Upper lobe of left lung (tissue), 6 donors: ENCODE measurements around the gene MDK. TPM values are rescaled to one million over a fixed set of nuclear protein-coding genes. Genes with fewer than 3 reads are reported as not detected.

ENCODE experiments used
- ATAC-seq, 2 donors: fragments of 200-7000 bp; cut with Tn5 transposase; one replicate each; pipeline ENCODE4 v1.9.1; 2022; ENCODE audit warnings: mild to moderate bottlenecking in 2 of 2, moderate library complexity in 2 of 2; ENCODE audit not compliant: low FRiP score in 2 of 2
- DNase-seq, 2 donors: peaks; one replicate each; pipeline ENCODE4 v3.0.0-alpha.2; 2019 to 2020
- H3K27ac ChIP-seq, 4 donors: fragments of 200-600 bp; sonication (generic); one replicate each; pipeline ENCODE4 v1.5.1; 2016 to 2019
- H3K27me3 ChIP-seq, 4 donors: fragments of 200-600 bp; sonication (generic); one replicate each; pipeline ENCODE4 v1.5.1; 2017 to 2019
- H3K36me3 ChIP-seq, 4 donors: fragments of 200-600 bp; sonication (generic); one replicate each; pipeline ENCODE4 v1.5.1; 2016 to 2019
- H3K4me1 ChIP-seq, 4 donors: fragments of 200-600 bp; sonication (generic); one replicate each; pipeline ENCODE4 v1.5.1; 2018 to 2019
- H3K4me3 ChIP-seq, 4 donors: fragments of 200-600 bp; sonication (generic); one replicate each; pipeline ENCODE4 v1.5.1; 2017 to 2019; ENCODE audit warnings: mild to moderate bottlenecking in 2 of 4, moderate library complexity in 1 of 4
- H3K9me3 ChIP-seq, 4 donors: fragments of 200-600 bp; sonication (generic); one replicate each; pipeline ENCODE4 v1.5.1; 2018 to 2019
- EP300 ChIP-seq, 4 donors: sonication (generic); formaldehyde crosslinking; IDR thresholded peaks; one replicate each; pipeline ENCODE4 v1.5.1; 2017; ENCODE audit warnings: antibody characterized with exemption in 4 of 4, control low read depth in 2 of 4
- POLR2A ChIP-seq, 4 donors: fragments of 450-650 bp; IDR thresholded peaks; one replicate each; pipeline ENCODE4 v1.5.1; 2016 to 2017; ENCODE audit warnings: antibody characterized with exemption in 4 of 4, mild to moderate bottlenecking in 2 of 4
- POLR2AphosphoS5 ChIP-seq, 2 donors: sonication (generic); formaldehyde crosslinking; IDR thresholded peaks; one replicate each; pipeline ENCODE4 v1.5.1; 2017; ENCODE audit warnings: antibody characterized with exemption in 2 of 2
- WGBS, 2 donors: methylation state at CpG; one replicate each; pipeline ENCODE4 v1.1.5; 2017 to 2018; 5-methylcytosine and 5-hydroxymethylcytosine counted together
- total RNA-seq, 6 donors: library from RNA; depleted of rRNA in 4 of 6; stranded (reverse); fragments of >200 nt in 4 of 6; gene quantifications; one replicate each; pipeline versions ENCODE4 v1.1.0 to v1.2.1, GENCODE V29; 2016 to 2021
- TF ChIP-seq, protein P1 (sequence below), 6 experiments: fragments of 450-650 bp in 4 of 6; fragments of 200-600 bp in 2 of 6; sonication (generic) in 2 of 6; IDR thresholded peaks; one replicate each; pipeline ENCODE4 v1.5.1; 2016 to 2019; ENCODE audit warnings: antibody characterized with exemption in 6 of 6
- donor health status: DM: no; HTN: no; CAD: no; lungs with moderate emphysema.
- donor health status: DM: no; HTN: yes; CAD: no; lungs with severe emphysema.

The MDK gene
- total RNA-seq, 6 donors from 2014 or later = 14.3 to 44.8 (median 34.1) TPM; not detected in 1

DNA sequence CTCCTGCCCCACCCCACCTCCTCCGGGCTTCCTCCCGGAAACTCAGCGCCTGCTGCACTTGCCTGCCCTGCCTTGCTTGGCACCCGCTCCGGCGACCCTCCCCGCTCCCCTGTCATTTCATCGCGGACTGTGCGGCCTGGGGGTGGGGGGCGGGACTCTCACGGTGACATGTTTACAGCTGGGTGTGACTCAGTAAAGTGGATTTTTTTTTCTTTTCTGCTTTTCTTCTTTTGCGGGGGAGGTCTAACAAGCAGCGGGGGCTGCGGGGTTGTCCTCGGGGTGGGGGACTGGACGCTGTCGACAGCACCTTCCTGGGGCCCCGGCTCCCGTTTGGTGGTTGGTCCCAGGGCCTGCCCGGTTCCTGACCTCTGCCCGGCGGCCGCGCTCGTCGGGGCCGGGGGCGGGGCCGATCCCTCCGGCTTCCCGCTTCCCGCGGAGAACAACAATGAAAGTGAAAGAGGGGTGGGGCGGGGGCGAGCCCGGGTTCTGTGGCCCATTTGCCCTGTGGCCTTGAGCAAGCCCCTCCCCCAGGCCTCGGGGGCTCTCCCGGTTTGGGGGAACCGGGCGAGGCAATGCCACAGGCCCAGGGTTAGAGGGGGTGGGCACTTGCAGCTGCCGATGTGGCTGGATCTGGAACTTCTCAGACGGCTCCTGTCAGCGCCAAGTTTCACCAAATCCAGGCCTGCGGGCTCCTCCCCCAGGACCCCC, 975 bp upstream of the MDK start:
- H3K27ac ChIP-seq = peak overlapping the region; percentile 71 to 88 (median 77)

DNA sequence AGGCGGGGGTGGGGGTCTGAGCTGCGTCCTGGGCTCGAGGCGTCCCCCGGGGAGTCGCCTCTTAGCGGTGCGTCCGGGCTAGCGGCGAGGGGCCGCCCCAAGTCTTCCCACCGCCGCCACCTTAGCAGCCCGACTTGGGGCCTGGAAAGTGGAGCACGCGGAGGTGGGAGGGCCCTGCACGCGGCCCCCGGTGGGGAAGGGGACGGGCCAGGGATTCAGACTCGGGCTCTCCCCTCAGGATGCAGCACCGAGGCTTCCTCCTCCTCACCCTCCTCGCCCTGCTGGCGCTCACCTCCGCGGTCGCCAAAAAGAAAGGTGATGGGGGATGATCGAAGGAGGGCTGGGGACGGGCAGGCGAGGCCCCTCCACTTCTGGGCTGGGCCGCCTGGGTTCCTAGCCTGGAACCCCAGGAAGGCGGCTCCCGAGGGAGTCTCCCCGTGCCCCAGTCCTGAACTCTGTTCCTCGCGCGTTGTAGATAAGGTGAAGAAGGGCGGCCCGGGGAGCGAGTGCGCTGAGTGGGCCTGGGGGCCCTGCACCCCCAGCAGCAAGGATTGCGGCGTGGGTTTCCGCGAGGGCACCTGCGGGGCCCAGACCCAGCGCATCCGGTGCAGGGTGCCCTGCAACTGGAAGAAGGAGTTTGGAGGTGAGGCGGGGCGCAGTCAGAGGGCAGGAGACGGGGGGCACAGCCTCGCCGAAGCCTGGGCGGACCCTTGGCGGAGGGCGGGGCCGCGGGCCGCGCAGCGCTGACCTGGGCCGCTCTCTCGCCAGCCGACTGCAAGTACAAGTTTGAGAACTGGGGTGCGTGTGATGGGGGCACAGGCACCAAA, 563 bp downstream of the MDK start:
- WGBS, 2 donors = 0 to 3% methylated on average over 1 to 39 of the region's 66 CpGs
- peak overlapping the region in 1 of 4 donors; percentile 80 for H3K27ac ChIP-seq
- H3K9me3 ChIP-seq = no peaks in the 10 kb centered on the region
- peaks cover 0 to 10% (median 2%) of the 10 kb centered on the region in 4 donors for H3K27me3 ChIP-seq
- TF ChIP-seq, protein P1, sequence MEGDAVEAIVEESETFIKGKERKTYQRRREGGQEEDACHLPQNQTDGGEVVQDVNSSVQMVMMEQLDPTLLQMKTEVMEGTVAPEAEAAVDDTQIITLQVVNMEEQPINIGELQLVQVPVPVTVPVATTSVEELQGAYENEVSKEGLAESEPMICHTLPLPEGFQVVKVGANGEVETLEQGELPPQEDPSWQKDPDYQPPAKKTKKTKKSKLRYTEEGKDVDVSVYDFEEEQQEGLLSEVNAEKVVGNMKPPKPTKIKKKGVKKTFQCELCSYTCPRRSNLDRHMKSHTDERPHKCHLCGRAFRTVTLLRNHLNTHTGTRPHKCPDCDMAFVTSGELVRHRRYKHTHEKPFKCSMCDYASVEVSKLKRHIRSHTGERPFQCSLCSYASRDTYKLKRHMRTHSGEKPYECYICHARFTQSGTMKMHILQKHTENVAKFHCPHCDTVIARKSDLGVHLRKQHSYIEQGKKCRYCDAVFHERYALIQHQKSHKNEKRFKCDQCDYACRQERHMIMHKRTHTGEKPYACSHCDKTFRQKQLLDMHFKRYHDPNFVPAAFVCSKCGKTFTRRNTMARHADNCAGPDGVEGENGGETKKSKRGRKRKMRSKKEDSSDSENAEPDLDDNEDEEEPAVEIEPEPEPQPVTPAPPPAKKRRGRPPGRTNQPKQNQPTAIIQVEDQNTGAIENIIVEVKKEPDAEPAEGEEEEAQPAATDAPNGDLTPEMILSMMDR (IDR thresholded peaks at IDR 0.05) = no peak
- TF ChIP-seq EP300 (IDR thresholded peaks at IDR 0.05) = no peak
- no peak for TF ChIP-seq POLR2A (IDR thresholded peaks at IDR 0.05)
- no peak for TF ChIP-seq POLR2AphosphoS5 (IDR thresholded peaks at IDR 0.05)
- H3K4me1 ChIP-seq = peaks cover 18 to 40% (median 27%) of the 10 kb centered on the region in 4 donors
- H3K36me3 ChIP-seq = peaks cover 0 to 15% (median 8%) of the 10 kb centered on the region in 4 donors
- DNase-seq = peak in 1 of 2 donors; percentile 86
- no peak for ATAC-seq
- peak overlapping the region; percentile 22 to 92 (median 74) for H3K4me3 ChIP-seq

More for the DNA sequence above, 975 bp upstream of the MDK start:
- ATAC-seq (peak; percentile 12 to 77), DNase-seq (peak; percentile 85 to 93)
- Histone ChIP-seq H3K36me3 (peaks cover 5 to 31% (median 22%) of the 10 kb centered on the region in 4 donors), H3K27me3 (peaks cover 0 to 10% (median 2%) of the 10 kb centered on the region in 4 donors), H3K4me1 (peaks cover 18 to 40% (median 27%) of the 10 kb centered on the region in 4 donors), H3K4me3 (peak overlapping the region; percentile 67 to 92 (median 74)), H3K9me3 (no peaks in the 10 kb centered on the region)
- 1 to 2% methylated on average over 22 to 31 of the region's 45 CpGs for WGBS, 2 donors
- TF ChIP-seq POLR2AphosphoS5 (IDR thresholded peaks at IDR 0.05) = peak in 1 of 2 donors; percentile 31
- TF ChIP-seq, protein P1 (IDR thresholded peaks at IDR 0.05) = no peak

DNA sequence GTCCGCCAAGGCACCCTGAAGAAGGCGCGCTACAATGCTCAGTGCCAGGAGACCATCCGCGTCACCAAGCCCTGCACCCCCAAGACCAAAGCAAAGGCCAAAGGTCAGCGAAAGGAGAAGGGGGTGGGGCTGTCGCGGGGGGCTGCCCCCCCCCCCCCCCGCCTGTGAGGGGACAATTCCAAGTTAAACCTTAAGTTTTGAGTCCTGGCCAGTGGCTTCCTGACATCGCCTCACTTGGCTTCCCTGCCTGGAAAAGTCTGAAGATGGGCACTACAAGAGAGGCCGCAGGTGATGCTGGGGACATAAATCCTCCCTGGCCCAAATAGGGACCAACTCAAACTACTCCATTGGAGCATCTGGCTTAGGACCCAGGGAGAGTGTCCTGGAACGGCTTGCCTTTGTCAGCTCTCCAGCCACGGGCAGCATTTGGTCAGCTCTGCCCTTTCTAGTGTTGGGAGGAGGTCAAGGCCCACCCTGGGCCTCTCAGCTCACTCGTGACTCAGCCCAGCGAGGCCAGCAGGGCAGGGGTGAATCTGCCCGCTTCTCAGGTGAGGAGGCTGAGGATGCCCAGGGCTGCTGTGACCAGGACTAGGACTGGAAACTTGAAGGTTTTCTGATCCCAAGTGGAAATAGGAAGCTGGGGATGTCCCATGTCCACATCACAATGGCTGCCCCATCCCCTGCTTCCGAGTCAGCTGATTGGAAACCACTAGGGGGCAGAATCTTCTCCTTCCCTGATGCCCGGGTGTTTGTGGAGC, 1.4 kb downstream of the MDK start:
- Histone ChIP-seq H3K27ac (no peak overlapping the region), H3K9me3 (no peaks in the 10 kb centered on the region), H3K27me3 (peaks cover 0 to 15% (median 5%) of the 10 kb centered on the region in 4 donors), H3K36me3 (peaks cover 0 to 7% (median 3%) of the 10 kb centered on the region in 4 donors), H3K4me1 (peaks cover 18 to 42% (median 27%) of the 10 kb centered on the region in 4 donors), H3K4me3 (peak overlapping the region in 3 of 4 donors; percentile 73 to 92 (median 76))
- no peak for TF ChIP-seq POLR2A (IDR thresholded peaks at IDR 0.05)
- TF ChIP-seq, protein P1 (IDR thresholded peaks at IDR 0.05) = peak; percentile 32 to 48 (median 38)
- peak in 1 of 2 donors; percentile 50 for DNase-seq
- 62 to 63% methylated on average over 6 to 17 of the region's 18 CpGs for WGBS, 2 donors
- ATAC-seq = no peak

DNA sequence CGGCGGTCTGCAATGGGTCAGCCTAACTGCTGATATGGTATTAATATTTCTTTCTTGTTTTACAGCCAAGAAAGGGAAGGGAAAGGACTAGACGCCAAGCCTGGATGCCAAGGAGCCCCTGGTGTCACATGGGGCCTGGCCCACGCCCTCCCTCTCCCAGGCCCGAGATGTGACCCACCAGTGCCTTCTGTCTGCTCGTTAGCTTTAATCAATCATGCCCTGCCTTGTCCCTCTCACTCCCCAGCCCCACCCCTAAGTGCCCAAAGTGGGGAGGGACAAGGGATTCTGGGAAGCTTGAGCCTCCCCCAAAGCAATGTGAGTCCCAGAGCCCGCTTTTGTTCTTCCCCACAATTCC, 1.9 kb downstream of the MDK start:
- peaks cover 18 to 44% (median 27%) of the 10 kb centered on the region in 4 donors for H3K4me1 ChIP-seq
- DNase-seq (peak in 1 of 2 donors; percentile 20), ATAC-seq (no peak)
- no peak overlapping the region for H3K27ac ChIP-seq
- H3K9me3 ChIP-seq = no peaks in the 10 kb centered on the region
- WGBS, 2 donors = 78 to 81% methylated on average over 7 of the region's 7 CpGs
- no peak for TF ChIP-seq POLR2AphosphoS5 (IDR thresholded peaks at IDR 0.05)
- no peak for TF ChIP-seq EP300 (IDR thresholded peaks at IDR 0.05)
- TF ChIP-seq POLR2A (IDR thresholded peaks at IDR 0.05) = no peak
- TF ChIP-seq, protein P1 (IDR thresholded peaks at IDR 0.05) = peak in 1 of 6 experiments; percentile 2
- H3K36me3 ChIP-seq = peaks cover 0 to 2% (median under 1%) of the 10 kb centered on the region in 4 donors
- no peak overlapping the region for H3K4me3 ChIP-seq
- H3K27me3 ChIP-seq = peaks cover 0 to 15% (median 7%) of the 10 kb centered on the region in 4 donors
